8988T (cell line): ENCODE measurements around the gene IL3.

ENCODE experiments used
- DNase-seq: peaks from one replicate; pipeline ENCODE4 v3.0.0; 2011

Gene IL3

GRCh38 chr5:132060501-132061161, at the start of gene IL3:
TSS of gene IL3 (plus strand) at chr5:132060655. CDS start at chr5:132060707, 52 bp downstream.
- DNase-seq, result no peak

GRCh38 chr5:132010989-132011621, 49.4 kb upstream of the IL3 start:
- no peak for DNase-seq

- peak; percentile 59 for DNase-seq
Measured at GRCh38 chr5:132011622-132012343, 48.7 kb upstream of the IL3 start, which contains the start of gene ACSL6. TSS of gene ACSL6 (minus strand) at chr5:132011658. CDS start at chr5:132011553, 105 bp downstream.

GRCh38 chr5:132012371-132013005, 48.0 kb upstream of the IL3 start:
- no peak for DNase-seq

- DNase-seq, result no peak
Measured at GRCh38 chr5:132013006-132013689, 47.3 kb upstream of the IL3 start.

- DNase-seq, result no peak
Measured at GRCh38 chr5:132013711-132014110, 46.7 kb upstream of the IL3 start.

- DNase-seq, result no peak
Measured at GRCh38 chr5:132016721-132017250, 43.7 kb upstream of the IL3 start.

- no peak for DNase-seq
Measured at GRCh38 chr5:132017316-132017715, 43.1 kb upstream of the IL3 start.

GRCh38 chr5:132017738-132018625, 42.5 kb upstream of the IL3 start:
- no peak for DNase-seq

- no peak for DNase-seq
Measured at GRCh38 chr5:132019337-132019736, 41.1 kb upstream of the IL3 start.

GRCh38 chr5:132019857-132020555, 40.4 kb upstream of the IL3 start:
- DNase-seq, result no peak

GRCh38 chr5:132020568-132021339, 39.7 kb upstream of the IL3 start:
- no peak for DNase-seq

GRCh38 chr5:132021654-132022053, 38.8 kb upstream of the IL3 start:
- DNase-seq, result no peak

GRCh38 chr5:132022737-132023136, 37.7 kb upstream of the IL3 start:
- no peak for DNase-seq

GRCh38 chr5:132023258-132024116, 37.0 kb upstream of the IL3 start:
- DNase-seq, result no peak

GRCh38 chr5:132024117-132024435, 36.4 kb upstream of the IL3 start:
- no peak for DNase-seq

- DNase-seq, result no peak
Measured at GRCh38 chr5:132024789-132025402, 35.6 kb upstream of the IL3 start.

GRCh38 chr5:132025403-132025971, 35.0 kb upstream of the IL3 start:
- no peak for DNase-seq
